Measurements from ENCODE around the gene RAX2. TPM values are rescaled to one million over a fixed set of nuclear protein-coding genes. Genes with fewer than 3 reads are reported as not detected.

The RAX2 gene
- total and polyA plus RNA-seq, 9 of the 15 experiments (the other 6 are each of a cell fraction or from before 2014, with no cell fraction given) = not detected

DNA sequence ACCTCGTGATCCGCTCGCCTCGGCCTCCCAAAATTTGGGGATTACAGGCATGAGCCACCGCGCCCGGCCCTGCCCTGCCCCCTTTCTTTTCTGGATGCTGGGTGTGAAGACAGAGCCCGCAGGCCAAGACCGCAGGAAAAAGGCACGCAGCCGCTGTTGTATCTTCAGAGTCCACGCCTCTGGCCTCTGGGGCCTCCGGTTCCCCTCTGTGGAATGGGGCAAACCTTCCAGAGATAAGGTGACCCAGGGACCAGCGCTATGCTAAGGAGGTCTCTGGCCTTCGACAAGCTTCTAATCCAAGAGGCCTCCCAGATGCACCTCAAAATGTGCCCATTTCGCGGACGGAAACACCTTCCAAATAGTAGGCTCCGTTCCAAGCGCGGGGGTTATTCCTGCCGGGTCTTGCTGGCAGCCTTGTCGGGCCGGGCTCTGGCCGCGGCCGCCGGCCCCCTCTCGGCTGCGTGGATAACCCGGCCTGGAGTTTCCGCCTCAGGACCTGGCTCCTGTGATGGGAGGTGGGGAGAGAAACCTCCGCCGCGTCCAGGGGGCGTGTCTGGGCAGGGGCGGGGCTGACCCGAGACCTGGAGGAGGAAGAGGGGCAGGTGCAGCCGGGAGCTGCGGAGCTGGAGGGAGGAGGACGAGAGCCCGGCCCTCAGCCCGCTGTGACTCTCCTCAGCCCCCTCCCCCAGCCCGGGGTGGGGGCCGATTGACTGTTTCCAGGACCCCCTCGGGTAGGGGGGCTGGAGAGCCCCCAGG lies 50.7 kb downstream of the RAX2 start (continued):
- no peak for TF ChIP-seq SRSF9 (IDR thresholded peaks at IDR 0.05; ENCODE audit: borderline replicate concordance, low read depth, low read length)
- no peak for TF ChIP-seq ZNF780A (CRISPR knock-in tag; IDR thresholded peaks at IDR 0.05)
- no peak for TF ChIP-seq BRF1 (IDR thresholded peaks at IDR 0.05; ENCODE audit: borderline replicate concordance, extremely low read depth, insufficient read length)
- TF ChIP-seq SMAD3 (CRISPR knock-in tag; conservative IDR thresholded peaks at IDR 0.05) = no peak
- no peak for TF ChIP-seq PPARD (CRISPR knock-in tag; IDR thresholded peaks at IDR 0.05)
- no peak for TF ChIP-seq NFATC3 (IDR thresholded peaks at IDR 0.05)
- no peak for TF ChIP-seq CBX2 (IDR thresholded peaks at IDR 0.05; ENCODE audit: insufficient read depth, low read length, poor library complexity, severe bottlenecking)
- no peak for TF ChIP-seq ZNF445 (CRISPR knock-in tag; IDR thresholded peaks at IDR 0.05; ENCODE audit: low read depth)
- no peak for TF ChIP-seq ZZZ3 (IDR thresholded peaks at IDR 0.05)
- TF ChIP-seq ELF4 (CRISPR knock-in tag; IDR thresholded peaks at IDR 0.05) = no peak
- no peak for TF ChIP-seq ZNF785 (CRISPR knock-in tag; IDR thresholded peaks at IDR 0.05)
- TF ChIP-seq GTF2A2 (tag; IDR thresholded peaks at IDR 0.05) = no peak
- TF ChIP-seq TAL1 (IDR thresholded peaks at IDR 0.05) = no peak
- no peak for TF ChIP-seq NFIX (CRISPR knock-in tag; IDR thresholded peaks at IDR 0.05; ENCODE audit: low read depth)
- TF ChIP-seq SETDB1 (IDR thresholded peaks at IDR 0.05; ENCODE audit: low read length) = no peak
- TF ChIP-seq ZKSCAN8 (CRISPR knock-in tag; IDR thresholded peaks at IDR 0.05) = no peak; the same call in 1 of the 2 replicates
- TF ChIP-seq, protein P1, sequence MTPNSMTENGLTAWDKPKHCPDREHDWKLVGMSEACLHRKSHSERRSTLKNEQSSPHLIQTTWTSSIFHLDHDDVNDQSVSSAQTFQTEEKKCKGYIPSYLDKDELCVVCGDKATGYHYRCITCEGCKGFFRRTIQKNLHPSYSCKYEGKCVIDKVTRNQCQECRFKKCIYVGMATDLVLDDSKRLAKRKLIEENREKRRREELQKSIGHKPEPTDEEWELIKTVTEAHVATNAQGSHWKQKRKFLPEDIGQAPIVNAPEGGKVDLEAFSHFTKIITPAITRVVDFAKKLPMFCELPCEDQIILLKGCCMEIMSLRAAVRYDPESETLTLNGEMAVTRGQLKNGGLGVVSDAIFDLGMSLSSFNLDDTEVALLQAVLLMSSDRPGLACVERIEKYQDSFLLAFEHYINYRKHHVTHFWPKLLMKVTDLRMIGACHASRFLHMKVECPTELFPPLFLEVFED (CRISPR knock-in tag; conservative IDR thresholded peaks at IDR 0.05) = no peak
- no peak for TF ChIP-seq ZNF699 (CRISPR knock-in tag; IDR thresholded peaks at IDR 0.05; ENCODE audit: insufficient replicate concordance)
- TF ChIP-seq PATZ1 (CRISPR knock-in tag; IDR thresholded peaks at IDR 0.05; ENCODE audit: borderline replicate concordance) = 0 out of 2 replicates have a peak, but pooled peaks have one; percentile 28
- TF ChIP-seq CREB3 (tag; conservative IDR thresholded peaks at IDR 0.05; ENCODE audit: low read depth) = no peak
- TF ChIP-seq ZNF695 (CRISPR knock-in tag; IDR thresholded peaks at IDR 0.05) = no peak

Data from K562 (cell line).